ENCODE data around the gene PTMS. TPM values are rescaled to one million over a fixed set of nuclear protein-coding genes. Genes with fewer than 3 reads are reported as not detected.

The PTMS gene
- total RNA-seq, 1 donor from 2014 or later = 864 TPM

DNA sequence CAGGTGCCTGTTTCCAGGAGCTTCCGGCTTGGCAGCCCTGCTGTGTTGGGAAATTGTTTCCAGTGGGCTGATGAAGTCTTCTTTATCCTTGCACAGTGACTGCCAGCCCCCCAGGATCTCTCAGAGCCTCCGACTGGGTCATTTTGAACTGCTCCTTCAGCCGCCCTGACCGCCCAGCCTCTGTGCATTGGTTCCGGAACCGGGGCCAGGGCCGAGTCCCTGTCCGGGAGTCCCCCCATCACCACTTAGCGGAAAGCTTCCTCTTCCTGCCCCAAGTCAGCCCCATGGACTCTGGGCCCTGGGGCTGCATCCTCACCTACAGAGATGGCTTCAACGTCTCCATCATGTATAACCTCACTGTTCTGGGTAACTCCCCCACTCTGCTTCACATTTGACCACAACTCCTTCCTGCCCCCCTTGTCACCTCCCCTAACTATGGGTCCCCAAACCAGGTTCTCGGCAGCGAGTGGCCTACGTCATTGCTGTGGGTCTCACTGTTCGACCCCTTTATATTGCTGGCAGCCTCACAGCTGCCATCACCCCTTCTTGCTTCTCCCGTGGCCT lies 8.4 kb downstream of the PTMS start:
- Mint-ChIP-seq H3K27me3 (ENCODE audit: unreplicated experiment) (peaks cover 18% of the 10 kb centered on the region), H3K4me3 (ENCODE audit: unreplicated experiment) (peak overlapping the region; percentile 56), H3K36me3 (ENCODE audit: low read depth, unreplicated experiment) (peaks cover 59% of the 10 kb centered on the region), H3K9me3 (ENCODE audit: unreplicated experiment) (no peaks in the 10 kb centered on the region), H3K4me1 (ENCODE audit: unreplicated experiment) (peaks cover 49% of the 10 kb centered on the region), H3K27ac (ENCODE audit: unreplicated experiment) (no peak overlapping the region)
- no peak for DNase-seq (ENCODE audit: low spot score)
- TF ChIP-seq CTCF (IDR thresholded peaks at IDR 0.05; ENCODE audit: unreplicated experiment) = no peak

- H3K27ac Mint-ChIP-seq (ENCODE audit: unreplicated experiment) = peak overlapping the region; percentile 31
- no peaks in the 10 kb centered on the region for H3K9me3 Mint-ChIP-seq (ENCODE audit: unreplicated experiment)
- peaks cover 49% of the 10 kb centered on the region for H3K4me1 Mint-ChIP-seq (ENCODE audit: unreplicated experiment)
- peak overlapping the region; percentile 56 for H3K4me3 Mint-ChIP-seq (ENCODE audit: unreplicated experiment)
- no peak for DNase-seq (ENCODE audit: low spot score)
- H3K36me3 Mint-ChIP-seq (ENCODE audit: low read depth, unreplicated experiment) = peaks cover 58% of the 10 kb centered on the region
- H3K27me3 Mint-ChIP-seq (ENCODE audit: unreplicated experiment) = peaks cover 21% of the 10 kb centered on the region
- no peak for TF ChIP-seq CTCF (IDR thresholded peaks at IDR 0.05; ENCODE audit: unreplicated experiment)
These were observed 9.3 kb downstream of the PTMS start for GRCh38 chr12:6775185-6776174.

GRCh38 chr12:6777386-6777785 lies 11.2 kb downstream of the PTMS start:
- H3K27ac Mint-ChIP-seq (ENCODE audit: unreplicated experiment) = no peak overlapping the region
- DNase-seq (ENCODE audit: low spot score) = no peak
- peaks cover 35% of the 10 kb centered on the region for H3K4me1 Mint-ChIP-seq (ENCODE audit: unreplicated experiment)
- H3K27me3 Mint-ChIP-seq (ENCODE audit: unreplicated experiment) = peaks cover 15% of the 10 kb centered on the region
- TF ChIP-seq CTCF (IDR thresholded peaks at IDR 0.05; ENCODE audit: unreplicated experiment) = no peak
- H3K9me3 Mint-ChIP-seq (ENCODE audit: unreplicated experiment) = no peaks in the 10 kb centered on the region
- peaks cover 44% of the 10 kb centered on the region for H3K36me3 Mint-ChIP-seq (ENCODE audit: low read depth, unreplicated experiment)
- H3K4me3 Mint-ChIP-seq (ENCODE audit: unreplicated experiment) = no peak overlapping the region

- H3K9me3 Mint-ChIP-seq (ENCODE audit: unreplicated experiment) = no peaks in the 10 kb centered on the region
- peaks cover 15% of the 10 kb centered on the region for H3K27me3 Mint-ChIP-seq (ENCODE audit: unreplicated experiment)
- TF ChIP-seq CTCF (IDR thresholded peaks at IDR 0.05; ENCODE audit: unreplicated experiment) = no peak
- peaks cover 43% of the 10 kb centered on the region for H3K36me3 Mint-ChIP-seq (ENCODE audit: low read depth, unreplicated experiment)
- DNase-seq (ENCODE audit: low spot score) = peak; percentile 33
- H3K27ac Mint-ChIP-seq (ENCODE audit: unreplicated experiment) = no peak overlapping the region
- peaks cover 34% of the 10 kb centered on the region for H3K4me1 Mint-ChIP-seq (ENCODE audit: unreplicated experiment)
- peak overlapping the region; percentile 14 for H3K4me3 Mint-ChIP-seq (ENCODE audit: unreplicated experiment)
These were observed 12.0 kb downstream of the PTMS start for GRCh38 chr12:6778217-6778573.

Data from endothelial cell (in vitro differentiated cells).